GM19193 (cell line): Measurements from ENCODE around the gene CCDC78.

ENCODE experiments used
- POLR2A ChIP-seq: IDR thresholded peaks from 4 replicates; pipeline ENCODE4 v1.6.1; 2011; ENCODE audit not compliant: insufficient read depth, insufficient read length; ENCODE audit errors: extremely low read depth

Gene CCDC78

DNA sequence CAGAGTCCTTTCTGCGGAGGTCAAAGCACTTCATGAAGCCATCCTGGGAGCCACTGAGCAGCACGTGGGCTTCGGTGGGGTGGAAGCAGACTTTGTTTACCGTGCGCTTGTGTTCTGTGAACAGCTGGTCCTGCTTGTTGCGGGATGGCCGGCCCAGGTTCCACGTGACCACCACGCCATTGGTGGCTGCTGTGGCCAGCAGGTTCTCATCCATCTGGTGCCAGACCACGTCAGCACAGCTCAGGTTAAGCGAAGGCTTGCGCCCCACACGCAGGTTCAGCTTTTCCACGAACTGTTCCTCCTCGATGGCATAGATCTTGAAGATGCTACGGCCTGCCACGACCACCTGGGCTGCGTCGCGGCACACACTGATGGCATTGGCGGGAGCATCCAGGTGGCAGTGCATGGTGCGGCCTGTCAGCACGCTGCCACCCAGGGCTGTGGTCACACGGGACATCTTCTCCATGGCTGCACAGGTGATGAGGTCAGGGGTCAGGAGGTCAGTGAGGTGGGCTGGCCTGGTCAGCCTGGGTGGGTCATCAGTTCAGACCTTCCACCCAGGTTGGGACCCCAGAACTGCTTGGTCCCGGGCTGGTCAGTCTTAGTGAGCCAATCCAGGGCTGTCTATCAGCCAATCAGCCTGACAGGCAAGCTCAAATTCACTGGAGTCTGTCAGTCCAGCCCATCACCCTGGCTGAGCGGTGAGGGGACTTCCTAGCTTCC lies 36.9 kb downstream of the CCDC78 start:
- TF ChIP-seq POLR2A, result no peak

DNA sequence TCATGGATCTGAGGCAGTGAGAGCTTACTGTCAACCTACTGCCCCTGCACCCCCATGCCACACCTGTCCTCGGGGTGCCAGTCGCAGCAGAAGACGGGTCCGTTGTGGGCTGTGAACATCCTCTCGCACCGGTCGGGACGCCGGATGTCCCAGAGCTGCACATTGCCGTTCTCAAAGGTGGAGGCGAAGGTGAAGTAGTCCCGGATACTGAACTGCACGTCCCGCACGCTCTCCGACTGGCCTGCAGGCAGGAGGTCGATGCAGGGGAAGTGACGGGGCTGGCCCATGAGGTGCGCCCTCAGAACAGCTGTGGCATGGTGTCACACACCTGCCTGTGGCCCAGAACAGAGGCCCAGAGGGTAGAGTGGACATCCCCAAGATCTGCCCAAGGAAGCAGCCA lies 38.7 kb downstream of the CCDC78 start:
- no peak for TF ChIP-seq POLR2A

DNA sequence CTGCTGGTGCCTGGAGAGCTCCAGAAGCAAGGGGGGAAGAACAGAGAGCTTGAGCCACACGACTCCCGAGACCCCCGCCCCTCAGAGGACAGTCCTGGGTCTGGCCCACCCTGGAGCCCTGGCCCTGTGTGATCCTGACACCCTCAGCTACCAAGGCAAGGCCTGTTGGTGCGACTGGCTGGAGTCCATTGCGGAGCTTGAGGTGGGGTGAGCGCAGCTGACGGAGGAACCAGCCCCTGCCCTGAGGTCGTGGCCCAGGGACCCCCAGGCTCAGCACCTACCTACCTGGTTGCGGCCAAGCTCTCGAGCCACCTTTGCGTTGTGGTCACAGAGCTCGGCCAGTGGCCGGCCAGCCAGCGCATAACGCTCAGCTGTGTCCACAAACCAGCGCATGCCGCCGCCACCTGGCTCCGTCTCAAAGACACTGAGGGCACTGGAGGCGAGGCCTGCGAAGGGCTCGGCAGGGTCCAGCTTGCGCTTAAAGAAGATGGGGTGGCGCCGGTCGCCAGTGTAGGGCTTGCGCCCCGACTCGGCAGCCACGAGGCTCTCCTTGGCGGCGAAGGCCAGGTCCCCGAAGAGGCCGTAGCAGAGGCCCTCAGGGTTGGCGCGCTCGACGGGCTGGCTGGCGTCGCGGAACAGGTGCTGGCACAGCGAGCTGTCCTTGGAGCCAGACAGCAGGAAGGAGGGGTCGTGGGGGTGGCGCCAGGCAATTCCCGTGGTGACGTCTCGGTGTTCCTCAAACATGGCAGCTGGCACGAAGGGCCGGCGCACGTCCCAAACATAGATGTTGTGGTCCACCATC lies 39.6 kb downstream of the CCDC78 start:
- TF ChIP-seq POLR2A, result no peak

DNA sequence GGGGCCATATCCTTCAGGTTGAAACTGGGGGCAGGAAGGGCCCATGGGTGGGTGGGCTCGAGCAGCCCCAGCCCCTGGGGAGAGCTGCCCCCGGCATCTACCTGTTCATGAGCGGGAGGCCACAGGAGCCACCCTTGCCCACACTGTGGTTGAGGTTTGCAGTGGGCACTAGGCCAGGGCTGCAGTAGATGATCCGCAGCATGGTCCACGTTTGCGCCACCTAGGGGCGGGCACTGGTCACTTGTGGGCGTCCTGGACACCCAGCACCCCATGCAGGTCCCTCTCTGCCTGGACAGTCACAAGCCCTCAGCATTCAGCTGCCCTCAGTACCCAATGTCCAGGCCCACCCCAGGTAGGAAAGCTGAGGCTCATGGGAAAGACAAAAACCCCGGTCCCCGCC lies 40.3 kb downstream of the CCDC78 start:
- no peak for TF ChIP-seq POLR2A

DNA sequence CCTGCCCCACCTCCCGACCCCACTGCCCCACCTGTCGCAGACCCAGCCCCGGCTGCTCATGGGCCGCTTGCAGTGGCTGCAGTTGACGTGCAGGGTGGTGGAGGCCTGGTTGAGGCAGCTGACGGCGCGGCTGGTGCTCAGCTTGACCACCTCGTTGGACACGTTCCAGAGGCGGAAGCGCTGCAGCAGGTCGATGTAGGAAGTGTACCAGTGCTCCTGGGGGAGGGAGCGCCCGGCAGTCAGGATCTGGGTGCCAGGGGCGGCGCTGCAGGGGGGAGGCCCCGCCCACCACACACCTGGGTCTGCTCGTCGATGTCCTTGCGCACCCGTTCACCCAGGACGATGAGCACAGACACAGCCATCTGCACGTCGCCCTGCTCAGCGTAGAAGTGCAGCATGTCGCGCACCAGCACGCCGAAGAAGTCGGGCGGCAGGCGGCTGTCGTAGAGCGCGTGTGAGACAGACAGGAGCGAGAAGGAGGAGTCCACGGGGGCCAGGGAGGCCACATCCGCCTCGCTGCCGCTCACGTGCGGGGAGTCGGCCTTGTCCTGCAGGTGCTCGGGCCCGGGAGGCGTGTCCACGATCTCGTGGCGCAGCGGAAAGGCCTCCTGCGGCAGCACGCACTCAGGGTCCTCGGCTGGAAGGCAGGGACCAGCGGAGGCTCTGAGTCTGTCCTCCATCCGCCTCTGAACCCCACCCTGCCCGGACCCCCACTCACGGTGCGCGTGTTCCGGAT lies 41.1 kb downstream of the CCDC78 start:
- no peak for TF ChIP-seq POLR2A

DNA sequence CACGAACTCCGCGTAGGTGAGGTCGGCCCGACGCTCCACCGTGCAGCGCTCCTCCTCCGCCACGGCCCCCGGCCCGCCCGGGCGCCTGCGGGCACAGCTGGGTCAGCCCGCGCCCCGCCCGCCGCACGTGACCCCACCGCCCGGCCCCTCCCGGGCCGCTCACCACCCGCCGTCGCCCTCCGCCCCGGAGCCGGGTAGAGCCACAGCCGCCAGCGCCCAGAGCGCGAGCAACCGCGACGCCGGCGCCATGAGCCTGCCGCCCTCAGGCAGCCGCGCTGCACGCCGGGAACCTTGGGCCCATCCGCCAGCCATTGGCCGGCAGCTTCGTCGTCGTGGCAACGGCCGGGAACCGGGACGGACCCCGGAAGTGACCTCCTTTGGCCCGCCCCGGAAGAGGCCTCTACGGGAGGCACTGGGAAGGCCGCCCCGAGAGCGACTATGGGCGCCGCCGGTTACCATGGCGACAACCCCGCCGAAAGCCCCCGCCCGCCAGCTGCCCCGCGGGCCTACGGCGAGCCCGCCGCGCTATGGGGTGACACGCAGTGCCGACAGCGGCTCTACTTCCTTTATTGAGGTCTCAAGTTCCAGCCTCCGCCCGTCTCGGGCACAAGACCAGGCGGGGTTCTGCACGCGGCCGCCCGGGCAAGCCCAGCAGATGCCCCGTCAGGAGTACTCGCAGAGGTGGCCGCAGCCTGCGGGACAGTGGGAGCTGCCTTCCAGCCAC lies 42.0 kb downstream of the CCDC78 start, which contains the start of gene JMJD8:
TSS of gene JMJD8 (minus strand) at position 264 of the 724 bp plus-strand sequence. CDS start at position 249, 15 bp downstream.
- peak; percentile 91 for TF ChIP-seq POLR2A

DNA sequence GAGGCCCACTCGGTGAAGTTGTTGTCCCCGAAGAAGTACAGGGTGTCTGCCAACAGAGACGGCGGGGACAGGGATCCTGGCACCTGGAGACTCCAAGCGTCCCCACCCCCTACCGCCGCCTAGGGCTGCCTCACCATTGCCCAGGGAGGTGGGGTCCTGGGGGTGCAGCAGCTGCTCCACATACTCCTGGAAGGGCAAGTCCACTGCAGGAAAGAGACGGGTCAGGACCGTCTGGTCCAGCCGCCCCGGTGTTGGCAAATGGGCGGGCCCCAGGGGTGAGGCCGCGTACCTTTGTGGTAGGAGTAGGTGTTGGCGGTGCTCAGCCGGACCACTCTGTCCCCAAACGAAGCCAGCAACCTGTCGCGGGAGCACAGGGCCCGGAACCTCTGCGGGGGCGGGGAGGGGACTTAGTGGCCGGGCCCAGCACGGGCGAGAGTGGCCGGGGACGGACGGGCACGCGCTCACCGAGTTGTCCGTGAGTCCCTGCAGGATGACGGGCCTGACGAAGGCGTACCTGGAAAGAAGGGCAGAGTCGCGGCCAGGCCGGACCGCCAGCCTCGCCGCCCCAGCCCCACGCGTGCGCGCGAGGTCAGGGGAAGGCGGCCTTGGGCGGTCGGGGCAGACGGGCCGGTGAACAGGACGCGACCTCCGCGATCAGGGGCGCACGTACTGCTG lies 42.7 kb downstream of the CCDC78 start:
- TF ChIP-seq POLR2A, result no peak

DNA sequence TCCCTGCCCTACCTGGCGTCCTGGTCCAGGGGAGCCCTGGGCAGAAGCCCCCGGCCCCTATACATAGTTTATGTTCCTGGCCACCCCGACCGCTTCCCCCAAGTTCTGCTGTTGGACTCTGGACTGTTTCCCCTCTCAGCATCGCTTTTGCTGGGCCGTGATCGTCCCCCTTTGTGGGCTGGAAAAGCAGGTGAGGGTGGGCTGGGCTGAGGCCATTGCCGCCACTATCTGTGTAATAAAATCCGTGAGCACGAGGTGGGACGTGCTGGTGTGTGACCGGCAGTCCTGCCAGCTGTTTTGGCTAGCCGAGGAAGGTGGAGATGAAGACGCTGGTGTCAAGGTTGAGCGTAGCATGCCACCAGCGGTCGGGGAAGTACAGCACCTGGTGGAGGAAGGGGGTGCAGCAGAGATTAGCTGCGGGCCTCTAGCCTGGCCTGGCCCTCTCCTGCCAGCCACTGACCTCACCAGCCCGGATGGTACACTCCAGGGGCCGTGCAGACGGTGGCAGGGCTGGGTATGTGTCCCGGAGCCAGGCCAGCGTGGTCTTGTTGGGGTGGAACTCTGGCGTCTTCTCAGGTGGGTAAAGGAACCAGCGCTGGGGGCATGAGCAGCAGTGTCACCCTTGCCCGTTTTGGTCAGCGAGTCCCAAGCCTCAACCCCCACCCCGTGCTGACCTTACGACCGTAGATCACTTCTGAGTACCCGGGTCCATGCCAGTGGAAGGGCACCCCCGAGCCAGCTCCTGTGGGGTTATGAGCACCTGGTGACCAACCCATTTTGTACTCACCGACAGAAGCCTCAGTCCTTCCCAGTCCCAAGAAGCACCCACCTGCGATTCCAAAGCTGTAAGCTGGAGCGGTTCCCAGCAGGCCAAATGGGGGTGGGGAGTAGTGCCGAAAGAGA lies 43.5 kb downstream of the CCDC78 start:
- TF ChIP-seq POLR2A, result no peak

DNA sequence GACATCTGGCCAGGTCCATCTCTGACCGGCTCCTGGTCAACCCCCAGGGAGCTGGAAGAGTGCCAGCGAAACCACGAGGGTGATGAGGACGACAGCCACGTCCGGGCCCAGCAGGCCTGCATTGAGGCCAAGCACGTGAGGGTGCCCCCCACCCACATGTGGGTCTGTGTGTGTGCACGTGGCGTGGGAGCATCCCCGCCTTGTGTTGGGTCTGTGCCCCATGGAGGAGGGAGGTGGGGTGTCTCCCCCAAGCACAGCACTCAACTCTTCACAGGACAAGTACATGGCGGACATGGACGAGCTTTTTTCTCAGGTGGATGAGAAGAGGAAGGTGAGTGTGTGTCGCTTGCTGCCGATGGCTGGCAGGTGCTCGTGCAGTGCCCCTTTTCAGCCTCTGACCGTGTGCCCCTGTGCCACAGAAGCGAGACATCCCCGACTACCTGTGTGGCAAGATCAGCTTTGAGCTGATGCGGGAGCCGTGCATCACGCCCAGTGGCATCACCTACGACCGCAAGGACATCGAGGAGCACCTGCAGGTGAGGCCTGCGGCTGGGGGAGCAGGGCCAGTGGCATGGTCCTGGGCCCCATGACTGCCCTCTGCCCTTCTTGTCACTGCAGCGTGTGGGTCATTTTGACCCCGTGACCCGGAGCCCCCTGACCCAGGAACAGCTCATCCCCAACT lies 44.4 kb downstream of the CCDC78 start:
- no peak for TF ChIP-seq POLR2A

DNA sequence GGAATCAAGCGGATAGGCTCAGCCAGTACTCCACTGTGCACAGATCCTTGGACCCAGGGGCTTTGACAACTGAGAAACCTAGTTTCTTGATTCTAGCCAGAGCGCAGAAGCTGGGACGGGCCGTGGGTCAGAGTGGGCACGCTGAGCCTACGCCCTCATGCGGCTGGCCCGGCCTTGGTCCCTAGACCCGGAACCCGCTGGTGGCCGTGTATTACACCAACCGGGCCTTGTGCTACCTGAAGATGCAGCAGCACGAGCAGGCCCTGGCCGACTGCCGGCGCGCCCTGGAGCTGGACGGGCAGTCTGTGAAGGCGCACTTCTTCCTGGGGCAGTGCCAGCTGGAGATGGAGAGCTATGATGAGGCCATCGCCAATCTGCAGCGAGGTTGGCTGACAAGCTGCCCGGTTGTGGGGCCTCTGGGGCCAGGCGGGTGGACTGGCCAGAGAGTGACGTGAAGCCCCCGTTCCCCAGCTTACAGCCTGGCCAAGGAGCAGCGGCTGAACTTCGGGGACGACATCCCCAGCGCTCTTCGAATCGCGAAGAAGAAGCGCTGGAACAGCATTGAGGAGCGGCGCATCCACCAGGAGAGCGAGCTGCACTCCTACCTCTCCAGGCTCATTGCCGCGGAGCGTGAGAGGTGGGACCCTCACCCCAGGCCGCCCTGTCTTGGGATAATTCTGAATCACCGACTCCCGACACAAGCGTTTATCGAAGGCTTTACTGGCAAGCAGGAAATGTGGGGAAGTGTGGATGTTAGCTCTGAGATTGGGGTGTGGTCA lies 45.1 kb downstream of the CCDC78 start:
- no peak for TF ChIP-seq POLR2A

DNA sequence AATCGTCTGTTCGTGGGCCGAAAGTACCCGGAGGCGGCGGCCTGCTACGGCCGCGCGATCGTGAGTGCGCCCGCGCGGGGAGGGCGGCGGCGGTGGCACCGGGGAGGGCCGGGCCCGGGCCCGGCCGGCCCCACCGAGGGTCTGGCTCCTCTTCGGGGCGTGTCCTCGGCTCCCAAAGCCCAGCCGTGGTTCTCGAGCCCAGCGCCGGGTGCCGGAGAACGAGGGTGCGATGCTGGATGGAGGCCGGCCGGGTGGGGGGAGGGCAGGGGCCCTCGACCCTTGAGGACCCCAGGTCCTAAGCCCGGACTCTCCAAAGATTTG lies 45.7 kb downstream of the CCDC78 start:
- TF ChIP-seq POLR2A, result no peak
